Keratinocyte (primary cell): ENCODE data around the gene CYP19A1. TPM values are rescaled to one million over a fixed set of nuclear protein-coding genes. Genes with fewer than 3 reads are reported as not detected.

Experiments used
- DNase-seq: peaks from one replicate; pipeline ENCODE4 v3.0.0-alpha.2; 2011; ENCODE audit warnings: low read depth, missing footprints, low spot score
- FAIRE-seq: peaks from 2 replicates; lab custom pipeline; 2011; peaks lifted over from hg19 to GRCh38; lab: Jason Lieb, UNC
- H2AFZ ChIP-seq: 2 replicates; pipeline ENCODE4 v1.6.0; 2012; ENCODE audit warnings: low read length, control low read depth, inconsistent platforms; ENCODE audit not compliant: control insufficient read depth
- H3K27ac ChIP-seq: 2 replicates; pipeline ENCODE4 v1.5.1; 2011; ENCODE audit warnings: low read length; ENCODE audit not compliant: control insufficient read depth, insufficient read depth
- H3K27me3 ChIP-seq: 3 replicates; pipeline ENCODE4 v1.6.0; 2011; ENCODE audit warnings: low read length; ENCODE audit not compliant: control insufficient read depth, insufficient read depth; ENCODE audit errors: extremely low read depth
- H3K36me3 ChIP-seq, 2 experiments: 2 replicates in 1 of 2; 3 replicates in 1 of 2; pipeline ENCODE4 v1.5.1; 2011; ENCODE audit warnings: low read length in 2 of 2, mild to moderate bottlenecking in 1 of 2; ENCODE audit not compliant: control insufficient read depth in 2 of 2, insufficient read depth in 2 of 2; ENCODE audit errors: extremely low read depth in 1 of 2
- H3K4me1 ChIP-seq: 3 replicates; pipeline ENCODE4 v1.5.1; 2011; ENCODE audit warnings: low read length; ENCODE audit not compliant: control insufficient read depth, insufficient read depth; ENCODE audit errors: extremely low read depth
- H3K4me2 ChIP-seq: 3 replicates; pipeline ENCODE4 v1.6.0; 2011; ENCODE audit warnings: low read depth, low read length; ENCODE audit not compliant: control insufficient read depth, insufficient read depth; ENCODE audit errors: extremely low read depth
- H3K4me3 ChIP-seq, 3 experiments: fragments of 200-600 bp in 1 of 3; sonication (generic) in 1 of 3; 2 replicates in 2 of 3; 3 replicates in 1 of 3; pipeline ENCODE4 v1.5.1; 2011 to 2016; ENCODE audit warnings: low read length in 3 of 3, mild to moderate bottlenecking in 3 of 3, control low read depth in 2 of 3, inconsistent platforms in 1 of 3, low read depth in 1 of 3, mixed read lengths in 1 of 3, mixed run types in 1 of 3, moderate library complexity in 1 of 3; ENCODE audit not compliant: control insufficient read depth in 2 of 3, insufficient read depth in 2 of 3; ENCODE audit errors: extremely low read depth in 1 of 3
- H3K79me2 ChIP-seq: 2 replicates; pipeline ENCODE4 v1.6.0; 2012; ENCODE audit warnings: low read length; ENCODE audit not compliant: control insufficient read depth, insufficient read depth
- H3K9ac ChIP-seq: 3 replicates; pipeline ENCODE4 v1.6.0; 2011; ENCODE audit warnings: low read length; ENCODE audit not compliant: control insufficient read depth, insufficient read depth; ENCODE audit errors: extremely low read depth
- H3K9me1 ChIP-seq: 3 replicates; pipeline ENCODE4 v1.6.0; 2011; ENCODE audit warnings: low read length; ENCODE audit not compliant: control insufficient read depth, insufficient read depth; ENCODE audit errors: extremely low read depth
- H3K9me3 ChIP-seq: 2 replicates; pipeline ENCODE4 v1.5.1; 2012; ENCODE audit warnings: low read depth, low read length; ENCODE audit not compliant: control insufficient read depth
- H4K20me1 ChIP-seq: 3 replicates; pipeline ENCODE4 v1.6.0; 2011; ENCODE audit warnings: low read length; ENCODE audit not compliant: control insufficient read depth, insufficient read depth; ENCODE audit errors: extremely low read depth
- CTCF ChIP-seq, 3 experiments: IDR thresholded peaks in 1 of 3; conservative IDR thresholded peaks in 1 of 3; optimal IDR thresholded peaks in 1 of 3; 2 replicates in 2 of 3; 3 replicates in 1 of 3; pipeline versions ENCODE3 to v1.5.1; 2011; ENCODE audit warnings: low read length in 3 of 3, mild to moderate bottlenecking in 3 of 3, moderate library complexity in 2 of 3, control low read depth in 1 of 3, inconsistent platforms in 1 of 3; ENCODE audit not compliant: insufficient read depth in 2 of 3; ENCODE audit errors: extremely low read depth in 1 of 3
- EZH2 ChIP-seq: IDR thresholded peaks from one replicate; pipeline ENCODE4 v1.6.1; 2012; ENCODE audit warnings: inconsistent platforms, mild to moderate bottlenecking, low read length, moderate library complexity
- dilution Hi-C: fragments of 300-500 bp; cut with MboI; formaldehyde crosslinking; loops from one replicate; pipeline ENCODE4 v1.7.0; 2020; ENCODE audit warnings: low sequenced_read_pairs; ENCODE audit not compliant: extremely low pct_ligation_motif_present
- polyA plus RNA-seq, 5 experiments: library from polyadenylated mRNA; depleted of rRNA in 3 of 5; stranded (reverse) in 3 of 5; stranded (forward) in 1 of 5; unstranded in 1 of 5; fragments of >200 nt; gene quantifications; 1 replicate in 1 of 5; 2 replicates in 3 of 5; 3 replicates in 1 of 5; pipeline versions ENCODE4 v1.2.1 to v1.2.3, GENCODE V29; 2011 to 2012; ENCODE audit warnings: missing spikeins in 2 of 5, low read depth in 1 of 5, low replicate concordance in 1 of 5

CYP19A1 gene
- polyA plus RNA-seq, 1 donor (not counting 4 experiments of a cell fraction or from before 2014, with no cell fraction given), result not detected

- H3K79me2 ChIP-seq, result no peaks in the 10 kb centered on the region
- H3K9me3 ChIP-seq, result no peaks in the 10 kb centered on the region
- H3K36me3 ChIP-seq, result no peaks in the 10 kb centered on the region
- no peaks in the 10 kb centered on the region for H3K9me1 ChIP-seq
- no peaks in the 10 kb centered on the region for H4K20me1 ChIP-seq
- H3K4me1 ChIP-seq, result no peaks in the 10 kb centered on the region
- H3K4me3 ChIP-seq, result no peak overlapping the region
- dilution Hi-C loops, result no loop called here
- H3K9ac ChIP-seq, result no peak overlapping the region
- H3K4me2 ChIP-seq, result no peak overlapping the region
- TF ChIP-seq CTCF (optimal IDR thresholded peaks at IDR 0.05 in 1 of 3, IDR thresholded peaks at IDR 0.05 in 1 of 3, conservative IDR thresholded peaks at IDR 0.05 in 1 of 3; ENCODE audit: extremely low read depth in 1 of 3, insufficient read depth in 2 of 3, low read length in 3 of 3) (no peak), EZH2 (no peak)
- H3K27me3 ChIP-seq, result no peaks in the 10 kb centered on the region
- H3K27ac ChIP-seq, result no peak overlapping the region
- H2AFZ ChIP-seq, result no peak overlapping the region
- FAIRE-seq (no peak), DNase-seq (no peak)
Measured at GRCh38 chr15:51180534-51180933, 157.9 kb downstream of the CYP19A1 start.

GRCh38 chr15:51180011-51180410, 158.4 kb downstream of the CYP19A1 start:
- DNase-seq (no peak), FAIRE-seq (no peak)
- Histone ChIP-seq H2AFZ (no peak overlapping the region), H3K79me2 (no peaks in the 10 kb centered on the region), H3K9ac (no peak overlapping the region), H3K9me1 (no peaks in the 10 kb centered on the region), H3K27me3 (no peaks in the 10 kb centered on the region), H3K4me1 (no peaks in the 10 kb centered on the region), H3K4me2 (no peak overlapping the region), H4K20me1 (no peaks in the 10 kb centered on the region), H3K4me3 (no peak overlapping the region), H3K27ac (no peak overlapping the region), H3K9me3 (no peaks in the 10 kb centered on the region), H3K36me3 (no peaks in the 10 kb centered on the region)
- TF ChIP-seq EZH2, result no peak
- TF ChIP-seq CTCF (optimal IDR thresholded peaks at IDR 0.05 in 1 of 3, IDR thresholded peaks at IDR 0.05 in 1 of 3, conservative IDR thresholded peaks at IDR 0.05 in 1 of 3; ENCODE audit: extremely low read depth in 1 of 3, insufficient read depth in 2 of 3, low read length in 3 of 3), result no peak
- dilution Hi-C loops, result no loop called here
